Stomach (tissue), 9 donors: ENCODE results near the gene PRUNE2. TPM values are rescaled to one million over a fixed set of nuclear protein-coding genes. Genes with fewer than 3 reads are reported as not detected.
A peak's percentile ranks its signal among the peaks of the same experiment; 100 is the strongest.

Source experiments
- DNase-seq, 2 donors: peaks; one replicate each; pipeline versions ENCODE4 v3.0.0 to v3.0.0-alpha.2; 2013 to 2019
- H3K27ac ChIP-seq, 5 donors: fragments of 200-600 bp in 4 of 5; sonication (generic) in 4 of 5; one replicate each; pipeline ENCODE4 v1.5.1; 2013 to 2019; ENCODE audit warnings: mild to moderate bottlenecking in 1 of 5, moderate library complexity in 1 of 5
- H3K27me3 ChIP-seq, 3 donors: fragments of 200-600 bp; sonication (generic); one replicate each; pipeline ENCODE4 v1.5.1; 2017 to 2019; ENCODE audit warnings: mixed run types in 1 of 3
- H3K36me3 ChIP-seq, 4 donors: fragments of 200-600 bp; sonication (generic); 1 replicate in 3 of 4; 2 replicates in 1 of 4; pipeline ENCODE4 v1.5.1; 2016 to 2019
- H3K4me1 ChIP-seq, 4 donors: fragments of 200-600 bp; sonication (generic); one replicate each; pipeline ENCODE4 v1.5.1; 2016 to 2019
- H3K4me3 ChIP-seq, 4 donors: fragments of 200-600 bp; sonication (generic) in 3 of 4; one replicate each; pipeline ENCODE4 v1.5.1; 2016 to 2019; ENCODE audit warnings: mild to moderate bottlenecking in 1 of 4
- H3K9me3 ChIP-seq, 4 donors: fragments of 200-600 bp; sonication (generic); one replicate each; pipeline ENCODE4 v1.5.1; 2016 to 2019
- CTCF ChIP-seq, 7 experiments: fragments of 450-650 bp in 4 of 7; fragments of 200-600 bp in 3 of 7; sonication (generic) in 3 of 7; IDR thresholded peaks; one replicate each; pipeline ENCODE4 v1.5.1; 2016 to 2019; ENCODE audit warnings: antibody characterized with exemption in 7 of 7, control low read depth in 2 of 7, mild to moderate bottlenecking in 1 of 7
- EP300 ChIP-seq: sonication (generic); formaldehyde crosslinking; IDR thresholded peaks from one replicate; pipeline ENCODE4 v1.6.1; 2017; ENCODE audit warnings: antibody characterized with exemption
- POLR2A ChIP-seq, 4 donors: fragments of 450-650 bp; IDR thresholded peaks; one replicate each; pipeline ENCODE4 v1.6.1; 2016; ENCODE audit warnings: antibody characterized with exemption in 4 of 4, control low read depth in 2 of 4, mild to moderate bottlenecking in 1 of 4, moderate library complexity in 1 of 4
- POLR2AphosphoS5 ChIP-seq, 3 donors: sonication (generic); formaldehyde crosslinking; IDR thresholded peaks; one replicate each; pipeline ENCODE4 v1.6.1; 2016; ENCODE audit warnings: antibody characterized with exemption in 3 of 3
- WGBS, 5 donors: extraction: QIAGEN DNeasy Blood & Tissue Kit in 3 of 5; methylation state at CpG; one replicate each; pipeline versions ENCODE4 v1.1.5 to v1.1.7; 2013 to 2018; 5-methylcytosine and 5-hydroxymethylcytosine counted together
- intact Hi-C: fragments of 100-400 bp; cut with DNase I; formaldehyde crosslinking; loops from one replicate; pipeline ENCODE4 v1.15.1; 2023; ENCODE audit warnings: low total_unique reads
- polyA plus RNA-seq, 3 donors: library from polyadenylated mRNA; stranded (reverse); fragments of 200-250 nt; gene quantifications; one replicate each; pipeline ENCODE4 v1.2.3, GENCODE V29; 2013
- total RNA-seq, 5 donors: library from RNA; depleted of rRNA; stranded (reverse); fragments of >200 nt; gene quantifications; one replicate each; pipeline versions ENCODE4 v1.1.0 to v1.2.3, GENCODE V29; 2014 to 2016
- donor health status: healthy with polysubstance abuse.
- donor health status: Bipolar disorder and iron deficiency.
- donor health status: healthy.

PRUNE2 gene
- total and polyA plus RNA-seq, 8 donors = 2.6 to 311 (median 75.4) TPM

GRCh38 chr9:76628155-76628554, 277.8 kb downstream of the PRUNE2 start:
- 93 to 98% (median 93%) methylated on average over 5 of the region's 5 CpGs for WGBS, 5 donors
- Histone ChIP-seq H3K4me1 (peaks cover 0 to 66% (median 12%) of the 10 kb centered on the region in 4 donors), H3K4me3 (no peak overlapping the region), H3K9me3 (no peaks in the 10 kb centered on the region), H3K27me3 (no peaks in the 10 kb centered on the region), H3K27ac (no peak overlapping the region), H3K36me3 (peaks cover 0 to 44% (median 20%) of the 10 kb centered on the region in 4 donors)
- no peak for DNase-seq
- intact Hi-C loops = no loop called here
- TF ChIP-seq EP300 = no peak
- TF ChIP-seq CTCF (IDR thresholded peaks at IDR 0.05) = no peak
- TF ChIP-seq POLR2AphosphoS5 (IDR thresholded peaks at IDR 0.05) = no peak

- DNase-seq = no peak
- Histone ChIP-seq H3K36me3 (peaks cover 0 to 38% (median 14%) of the 10 kb centered on the region in 4 donors), H3K4me3 (no peak overlapping the region), H3K4me1 (peaks cover 0 to 58% (median 12%) of the 10 kb centered on the region in 4 donors), H3K27me3 (no peaks in the 10 kb centered on the region), H3K9me3 (no peaks in the 10 kb centered on the region), H3K27ac (no peak overlapping the region)
- 82 to 88% (median 83%) methylated on average over 7 of the region's 7 CpGs for WGBS, 5 donors
- intact Hi-C loops = no loop called here
- TF ChIP-seq CTCF (IDR thresholded peaks at IDR 0.05) (no peak), EP300 (no peak), POLR2A (IDR thresholded peaks at IDR 0.05) (no peak), POLR2AphosphoS5 (IDR thresholded peaks at IDR 0.05) (no peak)
These were observed 278.9 kb downstream of the PRUNE2 start for GRCh38 chr9:76626980-76627379.

- no peaks in the 10 kb centered on the region for H3K9me3 ChIP-seq
- peaks cover 0 to 30% (median 10%) of the 10 kb centered on the region in 4 donors for H3K36me3 ChIP-seq
- no peak overlapping the region for H3K27ac ChIP-seq
- DNase-seq = no peak
- TF ChIP-seq EP300 = no peak
- TF ChIP-seq CTCF (IDR thresholded peaks at IDR 0.05) = no peak
- TF ChIP-seq POLR2A (IDR thresholded peaks at IDR 0.05) = no peak
- no peak for TF ChIP-seq POLR2AphosphoS5 (IDR thresholded peaks at IDR 0.05)
- WGBS, 5 donors = 28 to 40% (median 29%) methylated on average over 1 of the region's 1 CpG
- no peaks in the 10 kb centered on the region for H3K27me3 ChIP-seq
- H3K4me1 ChIP-seq = peaks cover 0 to 54% (median 12%) of the 10 kb centered on the region in 4 donors
- no peak overlapping the region for H3K4me3 ChIP-seq
- intact Hi-C loops = no loop called here
These were observed 279.8 kb downstream of the PRUNE2 start for GRCh38 chr9:76626141-76626540.

GRCh38 chr9:76624391-76625048, 281.4 kb downstream of the PRUNE2 start:
- intact Hi-C loops = no loop called here
- Histone ChIP-seq H3K9me3 (no peaks in the 10 kb centered on the region), H3K4me1 (peaks cover 0 to 56% (median 18%) of the 10 kb centered on the region in 4 donors), H3K36me3 (peaks cover 0 to 21% (median 7%) of the 10 kb centered on the region in 4 donors), H3K27ac (peak overlapping the region in 2 of 5 donors; percentile 0 to 10), H3K27me3 (no peaks in the 10 kb centered on the region), H3K4me3 (no peak overlapping the region)
- 47 to 70% (median 52%) methylated on average over 5 of the region's 5 CpGs for WGBS, 5 donors
- TF ChIP-seq POLR2AphosphoS5 (IDR thresholded peaks at IDR 0.05) (no peak), EP300 (no peak), CTCF (IDR thresholded peaks at IDR 0.05) (no peak), POLR2A (IDR thresholded peaks at IDR 0.05) (no peak)
- DNase-seq = no peak
